ENCODE results near the gene SNAP47.

Gene SNAP47

GRCh38 chr1:227782226-227782625 is 47.0 kb downstream of the SNAP47 start:
- H3K9me3 Mint-ChIP-seq, result no peaks in the 10 kb centered on the region
- H3K4me1 Mint-ChIP-seq, result peaks cover 10% of the 10 kb centered on the region

GRCh38 chr1:227785094-227785804 is 50.0 kb downstream of the SNAP47 start:
- Mint-ChIP-seq H3K4me1 (peaks cover 13% of the 10 kb centered on the region), H3K27ac (no peak overlapping the region), H3K9me3 (no peaks in the 10 kb centered on the region), H3K4me3 (peak overlapping the region in 2 of 3 experiments; percentile 29 to 56), H3K27me3 (ENCODE audit: low read depth) (peaks cover 17% of the 10 kb centered on the region), H3K36me3 (ENCODE audit: low read depth) (peaks cover 15% of the 10 kb centered on the region)
- no peak for TF ChIP-seq CTCF (IDR thresholded peaks at IDR 0.05; ENCODE audit: unreplicated experiment in 3 of 3)

More at GRCh38 chr1:227782226-227782625, 47.0 kb downstream of the SNAP47 start:
- Mint-ChIP-seq H3K4me3 (no peak overlapping the region), H3K36me3 (ENCODE audit: low read depth) (peaks cover 18% of the 10 kb centered on the region), H3K27me3 (ENCODE audit: low read depth) (peaks cover 13% of the 10 kb centered on the region), H3K27ac (no peak overlapping the region)
- TF ChIP-seq CTCF (IDR thresholded peaks at IDR 0.05; ENCODE audit: unreplicated experiment in 3 of 3), result no peak

- Mint-ChIP-seq H3K9me3 (no peaks in the 10 kb centered on the region), H3K4me3 (peak overlapping the region; percentile 68 to 84 (median 80)), H3K4me1 (peaks cover 18% of the 10 kb centered on the region), H3K27ac (peak overlapping the region in 1 of 3 experiments; percentile 42), H3K27me3 (ENCODE audit: low read depth) (peaks cover 17% of the 10 kb centered on the region), H3K36me3 (ENCODE audit: low read depth) (peaks cover 15% of the 10 kb centered on the region)
- TF ChIP-seq CTCF (IDR thresholded peaks at IDR 0.05; ENCODE audit: unreplicated experiment in 3 of 3), result no peak
These were observed 50.8 kb downstream of the SNAP47 start for GRCh38 chr1:227785805-227786671.

GRCh38 chr1:227786673-227787512 is 51.7 kb downstream of the SNAP47 start:
- Mint-ChIP-seq H3K9me3 (no peaks in the 10 kb centered on the region), H3K27me3 (ENCODE audit: low read depth) (peaks cover 17% of the 10 kb centered on the region), H3K36me3 (ENCODE audit: low read depth) (peaks cover 15% of the 10 kb centered on the region), H3K4me1 (peaks cover 26% of the 10 kb centered on the region), H3K27ac (peak overlapping the region in 2 of 3 experiments; percentile 42 to 57), H3K4me3 (peak overlapping the region; percentile 83 to 87 (median 85))
- no peak for TF ChIP-seq CTCF (IDR thresholded peaks at IDR 0.05; ENCODE audit: unreplicated experiment in 3 of 3)

- no peak for TF ChIP-seq CTCF (IDR thresholded peaks at IDR 0.05; ENCODE audit: unreplicated experiment in 3 of 3)
- H3K36me3 Mint-ChIP-seq (ENCODE audit: low read depth), result peaks cover 8% of the 10 kb centered on the region
- peaks cover 34% of the 10 kb centered on the region for H3K4me1 Mint-ChIP-seq
- peak overlapping the region in 1 of 3 experiments; percentile 57 for H3K27ac Mint-ChIP-seq
- peaks cover 17% of the 10 kb centered on the region for H3K27me3 Mint-ChIP-seq (ENCODE audit: low read depth)
- H3K4me3 Mint-ChIP-seq, result peak overlapping the region; percentile 83 to 87 (median 85)
- H3K9me3 Mint-ChIP-seq, result no peaks in the 10 kb centered on the region
These were observed 52.5 kb downstream of the SNAP47 start for GRCh38 chr1:227787513-227788270.

Data from nephron (organoid).